ENCODE measurements around the gene REEP3. TPM values are rescaled to one million over a fixed set of nuclear protein-coding genes. Genes with fewer than 3 reads are reported as not detected.

Gene REEP3
- total and polyA plus RNA-seq, 2 of the 4 experiments (the other 2 are of a cell fraction), result 11.7 to 28.9 TPM

DNA sequence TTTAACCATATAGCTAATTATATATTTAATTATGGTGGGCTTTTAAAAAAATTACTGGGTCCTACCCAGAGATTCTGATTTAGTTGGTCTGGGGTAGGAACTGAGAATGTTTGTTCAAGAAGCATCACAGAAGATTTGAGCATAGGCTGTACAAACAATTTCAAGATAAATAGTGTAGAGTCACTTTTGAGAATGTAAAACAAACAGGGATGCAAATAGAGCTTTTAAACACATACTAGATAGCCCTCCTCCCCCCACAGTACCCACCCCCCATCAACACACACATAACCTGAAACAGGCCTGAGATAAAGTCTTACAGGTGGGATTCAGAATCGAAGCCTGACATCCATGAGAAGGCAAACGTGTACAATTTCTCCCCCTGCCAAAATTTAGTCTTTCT, 15.6 kb upstream of the REEP3 start (continued):
- TF ChIP-seq BHLHE40 (IDR thresholded peaks at IDR 0.05; ENCODE audit: low read depth, low read length) (no peak), CEBPB (IDR thresholded peaks at IDR 0.05; ENCODE audit: low read depth, low read length) (no peak), POLR2A (IDR thresholded peaks at IDR 0.05; ENCODE audit: low read depth, low read length) (no peak), NFE2L2 (IDR thresholded peaks at IDR 0.05; ENCODE audit: low read depth, low read length) (no peak)

- ChIA-PET CTCF (interaction anchor here (0.6 kb wide), 1 partner anchor 306 kb away, joined by 3 read pairs; no protein-coding TSS in a partner anchor), POLR2A (ENCODE audit: unreplicated experiment) (no interaction called here)
- intact Hi-C loops (cut with micrococcal nuclease) (no loop called here), in situ Hi-C loops (cut with MboI; ENCODE audit: low sequenced_read_pairs) (no loop called here), dilution Hi-C loops (cut with HindIII; ENCODE audit: low sequenced_read_pairs, unreplicated experiment) (no loop called here)
- no peak overlapping the region for H3K23ac ChIP-seq (ENCODE audit: low read depth, low read length)
- no peak overlapping the region for H2AK5ac ChIP-seq (ENCODE audit: low read depth, low read length)
- H2BK15ac ChIP-seq (ENCODE audit: low read depth, low read length), result no peak overlapping the region
- H2BK120ac ChIP-seq (ENCODE audit: low read depth, low read length), result no peak overlapping the region
- H3K18ac ChIP-seq (ENCODE audit: low read depth, low read length), result no peak overlapping the region
- H3K4me1 ChIP-seq (ENCODE audit: control insufficient read depth, insufficient read depth, low read length), result 0 out of 2 replicates have a peak, but pooled peaks cover 3% of the 10 kb centered on the region
- H3K36me3 ChIP-seq (ENCODE audit: control insufficient read depth, insufficient read depth, low read length), result no peaks in the 10 kb centered on the region
- H2BK5ac ChIP-seq (ENCODE audit: low read depth, low read length, poor library complexity, severe bottlenecking), result no peak overlapping the region
- no peak overlapping the region for H2AFZ ChIP-seq (replicated peaks; ENCODE audit: low read length, poor library complexity)
- ATAC-seq (ENCODE audit: low read depth) (no peak), DNase-seq (no peak)
- no peak for TF ChIP-seq RCOR1 (IDR thresholded peaks at IDR 0.05; ENCODE audit: insufficient replicate concordance, low read length)
- H2BK20ac ChIP-seq (ENCODE audit: low read depth, low read length), result no peak overlapping the region
- BruUV-seq (replicated peaks), result no TSS peak
- no peak overlapping the region for H4K5ac ChIP-seq (ENCODE audit: low read depth, low read length)
- H4K91ac ChIP-seq (ENCODE audit: insufficient read depth, low read depth, low read length), result no peak overlapping the region
- no peak overlapping the region for H3K56ac ChIP-seq (ENCODE audit: extremely low read depth, insufficient read depth, low read length)
- H3K4me3 ChIP-seq (ENCODE audit: insufficient read depth, low read depth, low read length), result no peak overlapping the region
- no peak overlapping the region for H4K8ac ChIP-seq (ENCODE audit: low read depth in 2 of 2, low read length in 2 of 2)
- no peaks in the 10 kb centered on the region for H3K9me3 ChIP-seq (ENCODE audit: control insufficient read depth, insufficient read depth, low read length)
- H3K27ac ChIP-seq (ENCODE audit: insufficient read depth, low read length), result no peak overlapping the region
- H3K27me3 ChIP-seq (ENCODE audit: control insufficient read depth, insufficient read depth, low read length), result no peaks in the 10 kb centered on the region
- H4K20me1 ChIP-seq (ENCODE audit: insufficient read depth, low read length), result peaks cover 13% of the 10 kb centered on the region
- H3K9ac ChIP-seq (ENCODE audit: low read depth, low read length), result no peak overlapping the region
- peaks cover 22 to 54% of the 10 kb centered on the region in 2 experiments for H3K79me1 ChIP-seq (ENCODE audit: low read depth in 1 of 2, low read length in 2 of 2)
- 0 out of 2 replicates have a peak, but pooled peaks cover 2% of the 10 kb centered on the region for H3K9me1 ChIP-seq (ENCODE audit: insufficient read depth, low read length)
- H3K4me2 ChIP-seq (ENCODE audit: low read depth, low read length), result no peak overlapping the region
- no peak overlapping the region for H3K14ac ChIP-seq (replicated peaks; ENCODE audit: low read depth, low read length)
- H2AK9ac ChIP-seq (replicated peaks; ENCODE audit: low read depth, low read length, poor library complexity), result no peak overlapping the region
- no peak overlapping the region for H3K4ac ChIP-seq (ENCODE audit: low read depth, low read length)
- no CpG with 5 or more reads among the region's 1 CpG for WGBS, 2 experiments (ENCODE audit: extremely low coverage in 2 of 2, insufficient read length in 1 of 2)
Measured at GRCh38 chr10:63506554-63506953, 14.6 kb upstream of the REEP3 start.

Measured in IMR-90 (cell line).